K562 (cell line): ENCODE measurements around the gene ARHGAP10. TPM values are rescaled to one million over a fixed set of nuclear protein-coding genes. Genes with fewer than 3 reads are reported as not detected.

Source experiments
- ATAC-seq: fragments of 200-7000 bp; cut with Tn5 transposase; 3 replicates; pipeline ENCODE4 v1.9.1; 2020; ENCODE audit warnings: moderate library complexity
- BruUV-seq: library from RNA; stranded (reverse); fragments of 400-500 nt; replicated peaks from 2 replicates; lab custom pipeline; 2021; lab: Mats Ljungman, UMichigan
- CTCF ChIA-PET: fragments of 300-600 bp; formaldehyde crosslinking; extraction: SDS; loops from one replicate; lab custom pipeline; 2021; ENCODE audit warnings: low intra/inter-chr PET ratio; lab: Yijun Ruan, JAX
- POLR2A ChIA-PET: fragments of 300-600, 350-650 bp; sonication (Branson Sonifier 250); formaldehyde crosslinking; extraction: SDS; loops from one replicate; lab custom pipeline; 2021; ENCODE audit warnings: antibody characterized with exemption, inconsistent platforms; lab: Yijun Ruan, JAX
- DNase-seq, 4 experiments: peaks; one replicate each; pipeline versions ENCODE4 v3.0.0 to v3.0.0-alpha.2; 2011 to 2018; ENCODE audit warnings: low spot score in 3 of 4, mixed read lengths in 3 of 4; ENCODE audit errors: extremely low read depth in 1 of 4
- FAIRE-seq: peaks from 2 replicates; lab custom pipeline; 2011; peaks lifted over from hg19 to GRCh38; lab: Jason Lieb, UNC
- H2AFZ ChIP-seq: 2 replicates; pipeline ENCODE4 v1.6.0; 2011; ENCODE audit warnings: low read depth, low read length, control low read depth, inconsistent platforms
- H3K27ac ChIP-seq: fragments of 200-600 bp; 3 replicates; pipeline ENCODE4 v1.8.0; 2011; ENCODE audit warnings: low read depth, mild to moderate bottlenecking, control low read depth, inconsistent platforms, low read length, moderate library complexity, mixed read lengths; ENCODE audit errors: extremely low read depth
- H3K27me3 ChIP-seq, 2 experiments: fragments of 300-600 bp in 1 of 2; 2 replicates in 1 of 2; 3 replicates in 1 of 2; pipeline versions ENCODE4 v1.6.0 to v1.8.0; 2011; ENCODE audit warnings: inconsistent platforms in 2 of 2, low read length in 2 of 2, mild to moderate bottlenecking in 1 of 2, mixed read lengths in 1 of 2, moderate library complexity in 1 of 2; ENCODE audit not compliant: control insufficient read depth in 2 of 2, insufficient read depth in 2 of 2
- H3K36me3 ChIP-seq: fragments of 300-600 bp; 3 replicates; pipeline ENCODE4 v1.8.0; 2011; ENCODE audit warnings: mild to moderate bottlenecking, low read length, inconsistent platforms; ENCODE audit not compliant: control insufficient read depth, insufficient read depth
- H3K4me1 ChIP-seq, 2 experiments: fragments of 200-600 bp in 1 of 2; replicated peaks in 1 of 2; 2 replicates in 1 of 2; 3 replicates in 1 of 2; pipeline versions ENCODE4 v1.5.1 to v1.8.0; 2011; ENCODE audit warnings: inconsistent platforms in 2 of 2, low read length in 2 of 2, mild to moderate bottlenecking in 1 of 2, mixed read lengths in 1 of 2, moderate library complexity in 1 of 2; ENCODE audit not compliant: control insufficient read depth in 2 of 2, insufficient read depth in 2 of 2
- H3K4me2 ChIP-seq: 2 replicates; pipeline ENCODE4 v1.6.1; 2011; ENCODE audit warnings: low read length, control low read depth, inconsistent platforms, mixed read lengths; ENCODE audit not compliant: insufficient read depth
- H3K4me3 ChIP-seq: fragments of 200-600 bp; sonication (generic), shearing (Covaris generic); 2 replicates; pipeline ENCODE4 v1.5.1; 2016; ENCODE audit warnings: control low read depth, inconsistent platforms
- H3K79me2 ChIP-seq: fragments of 200-600 bp; 3 replicates; pipeline ENCODE4 v1.8.0; 2011; ENCODE audit warnings: low read length, inconsistent platforms; ENCODE audit not compliant: control insufficient read depth, insufficient read depth
- H3K9ac ChIP-seq, 2 experiments: 2 replicates each; pipeline versions ENCODE4 v1.6.0 to v1.6.1; 2011; ENCODE audit warnings: low read depth in 2 of 2, low read length in 2 of 2, control low read depth in 1 of 2, inconsistent platforms in 1 of 2, mild to moderate bottlenecking in 1 of 2, mixed read lengths in 1 of 2; ENCODE audit not compliant: insufficient read depth in 1 of 2
- H3K9me1 ChIP-seq: one replicate; pipeline ENCODE4 v1.6.0; 2011; ENCODE audit warnings: inconsistent platforms, mild to moderate bottlenecking, low read length, moderate library complexity; ENCODE audit not compliant: control insufficient read depth, insufficient read depth
- H3K9me3 ChIP-seq: replicated peaks from 2 replicates; pipeline ENCODE4 v1.5.1; 2011; ENCODE audit warnings: low read depth, low read length, inconsistent platforms; ENCODE audit not compliant: control insufficient read depth, insufficient read depth
- H4K20me1 ChIP-seq: replicated peaks from 2 replicates; pipeline ENCODE4 v1.6.1; 2011; ENCODE audit warnings: low read length, inconsistent platforms, mixed read lengths; ENCODE audit not compliant: control insufficient read depth, insufficient read depth
- FOS ChIP-seq: IDR thresholded peaks from 3 replicates; pipeline ENCODE4 v1.6.1; 2011; ENCODE audit not compliant: insufficient read length; ENCODE audit errors: extremely low read depth
- FOXJ2 ChIP-seq: fragments of 200-800 bp; sonication (Bioruptor generic); IDR thresholded peaks from 2 replicates; pipeline ENCODE4 v1.6.1; 2016; ENCODE audit warnings: missing genetic modification characterization, missing compliant biosample characterization
- LCOR ChIP-seq: sonication (generic); formaldehyde crosslinking; IDR thresholded peaks from 2 replicates; pipeline ENCODE4 v1.8.0; 2022; ENCODE audit warnings: mild to moderate bottlenecking, missing genetic modification reagents
- MLX ChIP-seq, 2 experiments: fragments of 450-650 bp in 1 of 2; sonication (generic) in 1 of 2; formaldehyde crosslinking; conservative IDR thresholded peaks; 2 replicates each; pipeline versions ENCODE4 v1.4.0 to v1.8.1; 2020 to 2022; ENCODE audit warnings: mild to moderate bottlenecking in 1 of 2, missing genetic modification reagents in 1 of 2
- MXI1 ChIP-seq: IDR thresholded peaks from 2 replicates; pipeline ENCODE4 v1.6.1; 2011; ENCODE audit warnings: low read depth, mild to moderate bottlenecking, improper control_type of control experiment, low read length
- NONO ChIP-seq, 2 experiments: fragments of 200-400 bp in 1 of 2; fragments of 450-650 bp in 1 of 2; formaldehyde crosslinking in 1 of 2; IDR thresholded peaks; 2 replicates each; pipeline ENCODE4 v1.6.1; 2017; ENCODE audit warnings: low read depth in 2 of 2, mild to moderate bottlenecking in 2 of 2, moderate library complexity in 2 of 2, low read length in 1 of 2
- RAD51 ChIP-seq: fragments of 450-650 bp; IDR thresholded peaks from 2 replicates; pipeline ENCODE4 v1.7.1; 2016; ENCODE audit warnings: low read depth, mild to moderate bottlenecking, borderline replicate concordance
- SRSF7 ChIP-seq: fragments of 200-400 bp; formaldehyde crosslinking; optimal IDR thresholded peaks from 2 replicates; pipeline ENCODE3; 2017; ENCODE audit warnings: mild to moderate bottlenecking, low read depth, low read length
- TOE1 ChIP-seq, 2 experiments: fragments of 450-650 bp in 1 of 2; sonication (generic) in 1 of 2; formaldehyde crosslinking in 1 of 2; IDR thresholded peaks; 2 replicates each; pipeline versions ENCODE4 v1.7.1 to v1.8.0; 2016 to 2022; ENCODE audit warnings: borderline replicate concordance in 2 of 2, mild to moderate bottlenecking in 2 of 2, antibody characterized with exemption in 1 of 2, inconsistent platforms in 1 of 2, low read depth in 1 of 2, missing genetic modification reagents in 1 of 2, moderate library complexity in 1 of 2
- USF1 ChIP-seq: sonication (generic); formaldehyde crosslinking; IDR thresholded peaks from 2 replicates; pipeline ENCODE4 v1.9.0; 2022; ENCODE audit warnings: mild to moderate bottlenecking, missing genetic modification reagents
- XRCC4 ChIP-seq: IDR thresholded peaks from one replicate; pipeline ENCODE4 v1.6.1; 2011; ENCODE audit not compliant: insufficient read depth, insufficient read length; ENCODE audit errors: extremely low read depth
- ZC3H11A ChIP-seq: IDR thresholded peaks from 2 replicates; pipeline ENCODE4 v1.6.1; 2012; ENCODE audit warnings: low read depth, low read length, improper control_type of control experiment
- ZNF280A ChIP-seq: fragments of 450-650 bp; IDR thresholded peaks from 2 replicates; pipeline ENCODE4 v1.6.1; 2018; ENCODE audit warnings: mild to moderate bottlenecking, low read depth; ENCODE audit not compliant: partially characterized antibody
- ZNF75A ChIP-seq: fragments of 450-650 bp; formaldehyde crosslinking; IDR thresholded peaks from 2 replicates; pipeline ENCODE4 v1.4.0; 2020; ENCODE audit warnings: mild to moderate bottlenecking
- WGBS: fragments of 100-300 bp; shearing (Covaris generic); methylation state at CpG from one replicate; pipeline ENCODE4 v1.1.6; 2016; ENCODE audit warnings: low coverage, mixed read lengths; ENCODE audit not compliant: insufficient coverage; ENCODE audit errors: missing lambda C conversion rate; 5-methylcytosine and 5-hydroxymethylcytosine counted together
- in situ Hi-C: fragments of 300-500 bp; cut with MboI; formaldehyde crosslinking; loops from 4 replicates; pipeline ENCODE4 v1.15.0; 2018; ENCODE audit warnings: inconsistent platforms, mixed read lengths
- intact Hi-C: fragments of 100-400 bp; cut with micrococcal nuclease; formaldehyde crosslinking; loops from 2 replicates; pipeline ENCODE4 v1.14.2; 2022
- polyA plus RNA-seq, 8 experiments: library from polyadenylated mRNA; depleted of rRNA in 4 of 8; stranded (reverse) in 5 of 8; unstranded in 3 of 8; fragments of >200 nt; fragmentation: Nextera tagmentation in 2 of 8; fragmentation: Illumina TruSeq in 1 of 8; extraction: Ambion mirVana in 2 of 8; extraction: Trizol in 1 of 8; gene quantifications; 2 replicates each; pipeline versions ENCODE4 v1.2.1 to v1.2.3, GENCODE V29; 2011 to 2014; ENCODE audit warnings: inconsistent platforms in 1 of 8, missing spikeins in 1 of 8
- total RNA-seq, 7 experiments: library from RNA; depleted of rRNA in 6 of 7; stranded (reverse); fragments of >200 nt in 6 of 7; fragmentation: Illumina TruSeq in 2 of 7; extraction: Trizol in 2 of 7; gene quantifications; 2 replicates each; pipeline versions ENCODE4 v1.2.1 to v1.2.3, GENCODE V29; 2011 to 2021; ENCODE audit warnings: low replicate concordance in 1 of 7

The ARHGAP10 gene
- total and polyA plus RNA-seq, 9 of the 15 experiments (the other 6 are each of a cell fraction or from before 2014, with no cell fraction given): 0.03 to 0.22 (median 0.06) TPM; not detected in 3

DNA sequence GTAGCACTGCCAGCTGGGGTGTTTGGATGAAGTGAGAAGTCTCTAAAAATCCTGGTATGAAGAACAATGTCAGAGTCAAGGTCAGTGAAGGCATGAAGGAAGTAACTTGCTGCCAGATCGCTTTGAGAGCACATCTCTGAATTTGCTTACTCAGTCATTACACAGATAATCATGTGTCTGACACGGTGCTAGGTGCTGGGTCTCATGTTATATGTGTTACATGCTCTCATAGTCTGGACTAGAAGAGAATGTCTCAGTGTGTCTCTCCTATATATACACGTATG, 337.9 kb downstream of the ARHGAP10 start (continued):
- TF ChIP-seq MLX (CRISPR knock-in tag; conservative IDR thresholded peaks at IDR 0.05): no peak
- TF ChIP-seq XRCC4: no peak
- TF ChIP-seq FOS: no peak
- no peak for TF ChIP-seq ZNF75A (CRISPR knock-in tag)
- TF ChIP-seq, all 486 proteins: peak for 0

GRCh38 chr4:148071009-148071408, 339.1 kb downstream of the ARHGAP10 start:
- Histone ChIP-seq H3K4me3 (no peak overlapping the region), H3K79me2 (no peaks in the 10 kb centered on the region), H3K4me2 (no peak overlapping the region), H3K9me1 (no peaks in the 10 kb centered on the region), H3K4me1 (no peaks in the 10 kb centered on the region), H2AFZ (no peak overlapping the region), H3K9ac (no peak overlapping the region), H3K9me3 (no peaks in the 10 kb centered on the region), H3K27me3 (no peaks in the 10 kb centered on the region), H3K27ac (no peak overlapping the region), H4K20me1 (no peaks in the 10 kb centered on the region), H3K36me3 (no peaks in the 10 kb centered on the region)
- WGBS: 3% methylated on average over 4 of the region's 4 CpGs
- intact Hi-C loops: no loop called here
- TF ChIP-seq MXI1 (no peak), TOE1 (IDR thresholded peaks at IDR 0.05; ENCODE audit: borderline replicate concordance) (no peak), TOE1 (CRISPR knock-in tag; IDR thresholded peaks at IDR 0.05; ENCODE audit: borderline replicate concordance, low read depth) (no peak), USF1 (no peak), NONO (IDR thresholded peaks at IDR 0.05; ENCODE audit: low read depth in 2 of 2, low read length in 1 of 2) (no peak), FOXJ2 (tag) (no peak), SRSF7 (no peak), ZC3H11A (no peak), ZNF280A (no peak), RAD51 (no peak), LCOR (CRISPR knock-in tag) (no peak)
- in situ Hi-C loops: no loop called here
- no TSS peak for BruUV-seq
- ChIA-PET POLR2A (interaction anchor here (0.7 kb wide), 1 partner anchor 8 kb away, joined by 3 read pairs; no protein-coding TSS in a partner anchor), CTCF (no interaction called here)
- no peak for DNase-seq
- no peak for FAIRE-seq
- no peak for ATAC-seq
